ENCODE results near the gene ARHGEF2.

- no peak for TF ChIP-seq MXI1 (IDR thresholded peaks at IDR 0.05; ENCODE audit: low read depth, low read length)
- no peak for TF ChIP-seq CTCF (IDR thresholded peaks at IDR 0.05)
- TF ChIP-seq REST (IDR thresholded peaks at IDR 0.05; ENCODE audit: low read depth, low read length) = no peak
- TF ChIP-seq YY1 (IDR thresholded peaks at IDR 0.05; ENCODE audit: low read depth) = no peak
- no peak for TF ChIP-seq RCOR1 (IDR thresholded peaks at IDR 0.05; ENCODE audit: low read length)
- no peak for TF ChIP-seq GABPA (IDR thresholded peaks at IDR 0.05; ENCODE audit: low read depth)
- TF ChIP-seq USF2 (IDR thresholded peaks at IDR 0.05; ENCODE audit: borderline replicate concordance, low read depth, low read length) = no peak
- TF ChIP-seq TCF12 (IDR thresholded peaks at IDR 0.05) = no peak
- TF ChIP-seq ELF1 (IDR thresholded peaks at IDR 0.05) = no peak
- no peak for TF ChIP-seq EP300 (IDR thresholded peaks at IDR 0.05; ENCODE audit: borderline replicate concordance in 1 of 2, low read depth in 1 of 2, low read length in 1 of 2)
- TF ChIP-seq PBX3 (IDR thresholded peaks at IDR 0.05) = no peak
- no peak for TF ChIP-seq MAX (IDR thresholded peaks at IDR 0.05; ENCODE audit: low read depth)
Observed at GRCh38 chr1:156004843-156005584, 26.7 kb upstream of the ARHGEF2 start.

All from SK-N-SH (cell line).